Astrocyte of the cerebellum (primary cell): ENCODE results near the gene SULT1C3.
A peak's percentile ranks its signal among the peaks of the same experiment; 100 is the strongest.

Experiments
- DNase-seq: peaks from one replicate; pipeline ENCODE4 v3.0.0-alpha.2; 2011; ENCODE audit warnings: low read depth
- H3K4me3 ChIP-seq: 2 replicates; pipeline ENCODE4 v1.5.1; 2011; ENCODE audit warnings: mild to moderate bottlenecking, low read depth, low read length, moderate library complexity
- CTCF ChIP-seq: IDR thresholded peaks from 2 replicates; pipeline ENCODE4 v1.5.1; 2012; ENCODE audit warnings: low read length, low read depth, moderate library complexity, mild to moderate bottlenecking; ENCODE audit errors: missing control alignments
- in situ Hi-C: cut with HindIII; loops from 2 replicates; pipeline ENCODE4 v1.10.0; 2017; ENCODE audit warnings: low sequenced_read_pairs

Gene SULT1C3

GRCh38 chr2:108212671-108213070, 27.1 kb upstream of the SULT1C3 start:
- in situ Hi-C loops, result no loop called here
- TF ChIP-seq CTCF, result no peak
- H3K4me3 ChIP-seq, result no peak overlapping the region
- no peak for DNase-seq

GRCh38 chr2:108215794-108216211, 24.0 kb upstream of the SULT1C3 start:
- H3K4me3 ChIP-seq, result no peak overlapping the region
- in situ Hi-C loops, result no loop called here
- peak; percentile 64 for TF ChIP-seq CTCF
- peak; percentile 12 for DNase-seq

- no peak for DNase-seq
- in situ Hi-C loops, result no loop called here
- no peak for TF ChIP-seq CTCF
- no peak overlapping the region for H3K4me3 ChIP-seq
These were observed 22.6 kb upstream of the SULT1C3 start for GRCh38 chr2:108217211-108217610.

- DNase-seq, result no peak
- no peak for TF ChIP-seq CTCF
- no peak overlapping the region for H3K4me3 ChIP-seq
- in situ Hi-C loops, result no loop called here
These were observed 20.1 kb upstream of the SULT1C3 start for GRCh38 chr2:108219688-108220087.

- in situ Hi-C loops, result no loop called here
- TF ChIP-seq CTCF, result no peak
- no peak overlapping the region for H3K4me3 ChIP-seq
- no peak for DNase-seq
These were observed 19.6 kb upstream of the SULT1C3 start for GRCh38 chr2:108220191-108220590.

- in situ Hi-C loops, result no loop called here
- DNase-seq, result no peak
- no peak overlapping the region for H3K4me3 ChIP-seq
- TF ChIP-seq CTCF, result no peak
These were observed 18.7 kb upstream of the SULT1C3 start for GRCh38 chr2:108220942-108221541.
